BJ (cell line): ENCODE data around the gene NECAB2. TPM values are rescaled to one million over a fixed set of nuclear protein-coding genes. Genes with fewer than 3 reads are reported as not detected.
"Not testable (repeated sequence)": the region's sequence is repeated elsewhere in the genome, so short reads cannot be mapped to it uniquely, and the experiment has no call there.

Source experiments
- CTCF ChIA-PET: fragments of 350-600 bp; formaldehyde crosslinking; extraction: SDS; loops from one replicate; lab custom pipeline; 2021; ENCODE audit warnings: antibody characterized with exemption, inconsistent platforms; lab: Yijun Ruan, JAX
- POLR2A ChIA-PET: fragments of 300-600 bp; sonication (Branson Sonifier 250); formaldehyde crosslinking; extraction: SDS; loops from one replicate; lab custom pipeline; 2021; ENCODE audit warnings: antibody characterized with exemption; lab: Charles Lee
- DNase-seq: peaks from one replicate; pipeline ENCODE4 v3.0.0-alpha.2; 2011; ENCODE audit warnings: low read depth
- H3K27me3 ChIP-seq: 2 replicates; pipeline ENCODE4 v1.6.0; 2011; ENCODE audit warnings: low read length; ENCODE audit not compliant: control insufficient read depth, insufficient read depth
- H3K36me3 ChIP-seq: 2 replicates; pipeline ENCODE4 v1.5.1; 2011; ENCODE audit warnings: low read length; ENCODE audit not compliant: control insufficient read depth, insufficient read depth
- H3K4me3 ChIP-seq: 2 replicates; pipeline ENCODE4 v1.5.1; 2011; ENCODE audit warnings: low read depth, mild to moderate bottlenecking, control low read depth, low read length
- CTCF ChIP-seq: IDR thresholded peaks from 2 replicates; pipeline ENCODE4 v1.5.1; 2011; ENCODE audit warnings: low read depth, mild to moderate bottlenecking, control low read depth, inconsistent platforms, low read length, moderate library complexity; ENCODE audit not compliant: insufficient read depth
- polyA plus RNA-seq: library from polyadenylated mRNA; depleted of rRNA; stranded (reverse); fragments of >200 nt; gene quantifications from 2 replicates; pipeline ENCODE4 v1.2.3, GENCODE V29; 2011

NECAB2 gene
- polyA plus RNA-seq, 1 experiment: 0.15 TPM

- CTCF ChIA-PET: no interaction called here
- TF ChIP-seq CTCF: no peak
- H3K36me3 ChIP-seq: no peaks in the 10 kb centered on the region
- no peak overlapping the region for H3K4me3 ChIP-seq
- DNase-seq: no peak
- POLR2A ChIA-PET: no interaction called here
- no peaks in the 10 kb centered on the region for H3K27me3 ChIP-seq
Observed at GRCh38 chr16:83940119-83940518, 27.9 kb upstream of the NECAB2 start.

GRCh38 chr16:83940630-83941378, 27.2 kb upstream of the NECAB2 start:
- Histone ChIP-seq H3K36me3 (no peaks in the 10 kb centered on the region), H3K4me3 (no peak overlapping the region), H3K27me3 (no peaks in the 10 kb centered on the region)
- ChIA-PET POLR2A (no interaction called here), CTCF (no interaction called here)
- TF ChIP-seq CTCF: no peak
- no peak for DNase-seq

- H3K36me3 ChIP-seq, POLR2A ChIA-PET, H3K4me3 ChIP-seq, CTCF ChIA-PET, H3K27me3 ChIP-seq, DNase-seq: not testable (repeated sequence)
Observed at GRCh38 chr16:83941546-83941945, 26.5 kb upstream of the NECAB2 start.

GRCh38 chr16:83942074-83942473, 26.0 kb upstream of the NECAB2 start:
- Histone ChIP-seq H3K36me3 (no peaks in the 10 kb centered on the region), H3K27me3 (no peaks in the 10 kb centered on the region), H3K4me3 (no peak overlapping the region)
- no peak for TF ChIP-seq CTCF
- ChIA-PET CTCF (no interaction called here), POLR2A (no interaction called here)
- no peak for DNase-seq

- H3K4me3 ChIP-seq: no peak overlapping the region
- H3K27me3 ChIP-seq: no peaks in the 10 kb centered on the region
- CTCF ChIA-PET: interaction anchor here (2.2 kb wide), 1 partner anchor 11 kb away, joined by 6 read pairs; no protein-coding TSS in a partner anchor
- no peaks in the 10 kb centered on the region for H3K36me3 ChIP-seq
- DNase-seq: no peak
- POLR2A ChIA-PET: no interaction called here
- TF ChIP-seq CTCF: no peak
Observed at GRCh38 chr16:83942815-83943515, 25.1 kb upstream of the NECAB2 start.
